ENCODE results near the gene SYTL3.

DNA sequence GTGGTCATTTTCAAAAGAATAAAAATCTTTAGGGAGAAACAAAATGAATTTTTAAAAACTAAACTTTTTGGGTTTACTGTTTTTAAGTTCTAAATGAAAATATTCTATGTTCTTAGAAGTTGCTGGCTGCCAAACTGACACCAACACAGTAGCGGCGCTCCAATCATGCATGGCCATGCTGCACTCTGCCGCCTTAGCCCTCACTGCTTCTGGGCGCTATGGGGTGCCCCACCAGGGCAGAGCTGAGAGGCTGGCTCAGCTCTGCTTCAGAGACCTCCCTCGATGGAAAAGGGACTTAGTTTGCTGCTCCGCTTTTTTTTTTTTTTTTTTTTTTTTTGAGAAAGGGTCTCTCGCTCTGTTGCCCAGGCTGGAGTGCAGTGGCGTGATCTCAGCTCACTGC lies 148.5 kb downstream of the SYTL3 start:
- TF ChIP-seq POLR2A (IDR thresholded peaks at IDR 0.05) = no peak
- TF ChIP-seq, protein P1, sequence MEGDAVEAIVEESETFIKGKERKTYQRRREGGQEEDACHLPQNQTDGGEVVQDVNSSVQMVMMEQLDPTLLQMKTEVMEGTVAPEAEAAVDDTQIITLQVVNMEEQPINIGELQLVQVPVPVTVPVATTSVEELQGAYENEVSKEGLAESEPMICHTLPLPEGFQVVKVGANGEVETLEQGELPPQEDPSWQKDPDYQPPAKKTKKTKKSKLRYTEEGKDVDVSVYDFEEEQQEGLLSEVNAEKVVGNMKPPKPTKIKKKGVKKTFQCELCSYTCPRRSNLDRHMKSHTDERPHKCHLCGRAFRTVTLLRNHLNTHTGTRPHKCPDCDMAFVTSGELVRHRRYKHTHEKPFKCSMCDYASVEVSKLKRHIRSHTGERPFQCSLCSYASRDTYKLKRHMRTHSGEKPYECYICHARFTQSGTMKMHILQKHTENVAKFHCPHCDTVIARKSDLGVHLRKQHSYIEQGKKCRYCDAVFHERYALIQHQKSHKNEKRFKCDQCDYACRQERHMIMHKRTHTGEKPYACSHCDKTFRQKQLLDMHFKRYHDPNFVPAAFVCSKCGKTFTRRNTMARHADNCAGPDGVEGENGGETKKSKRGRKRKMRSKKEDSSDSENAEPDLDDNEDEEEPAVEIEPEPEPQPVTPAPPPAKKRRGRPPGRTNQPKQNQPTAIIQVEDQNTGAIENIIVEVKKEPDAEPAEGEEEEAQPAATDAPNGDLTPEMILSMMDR (IDR thresholded peaks at IDR 0.05) = no peak
